Stomach (tissue), 9 donors: ENCODE results near the gene ZNF709. TPM values are rescaled to one million over a fixed set of nuclear protein-coding genes. Genes with fewer than 3 reads are reported as not detected.
"Not testable (repeated sequence)": the region's sequence is repeated elsewhere in the genome, so short reads cannot be mapped to it uniquely, and the experiment has no call there.

ENCODE experiments used
- DNase-seq, 2 donors: peaks; one replicate each; pipeline versions ENCODE4 v3.0.0 to v3.0.0-alpha.2; 2013 to 2019
- H3K27ac ChIP-seq, 5 donors: fragments of 200-600 bp in 4 of 5; sonication (generic) in 4 of 5; one replicate each; pipeline ENCODE4 v1.5.1; 2013 to 2019; ENCODE audit warnings: mild to moderate bottlenecking in 1 of 5, moderate library complexity in 1 of 5
- H3K27me3 ChIP-seq, 3 donors: fragments of 200-600 bp; sonication (generic); one replicate each; pipeline ENCODE4 v1.5.1; 2017 to 2019; ENCODE audit warnings: mixed run types in 1 of 3
- H3K36me3 ChIP-seq, 4 donors: fragments of 200-600 bp; sonication (generic); 1 replicate in 3 of 4; 2 replicates in 1 of 4; pipeline ENCODE4 v1.5.1; 2016 to 2019
- H3K4me1 ChIP-seq, 4 donors: fragments of 200-600 bp; sonication (generic); one replicate each; pipeline ENCODE4 v1.5.1; 2016 to 2019
- H3K4me3 ChIP-seq, 4 donors: fragments of 200-600 bp; sonication (generic) in 3 of 4; one replicate each; pipeline ENCODE4 v1.5.1; 2016 to 2019; ENCODE audit warnings: mild to moderate bottlenecking in 1 of 4
- H3K9me3 ChIP-seq, 4 donors: fragments of 200-600 bp; sonication (generic); one replicate each; pipeline ENCODE4 v1.5.1; 2016 to 2019
- EP300 ChIP-seq: sonication (generic); formaldehyde crosslinking; IDR thresholded peaks from one replicate; pipeline ENCODE4 v1.6.1; 2017; ENCODE audit warnings: antibody characterized with exemption
- POLR2A ChIP-seq, 4 donors: fragments of 450-650 bp; IDR thresholded peaks; one replicate each; pipeline ENCODE4 v1.6.1; 2016; ENCODE audit warnings: antibody characterized with exemption in 4 of 4, control low read depth in 2 of 4, mild to moderate bottlenecking in 1 of 4, moderate library complexity in 1 of 4
- POLR2AphosphoS5 ChIP-seq, 3 donors: sonication (generic); formaldehyde crosslinking; IDR thresholded peaks; one replicate each; pipeline ENCODE4 v1.6.1; 2016; ENCODE audit warnings: antibody characterized with exemption in 3 of 3
- WGBS, 5 donors: extraction: QIAGEN DNeasy Blood & Tissue Kit in 3 of 5; methylation state at CpG; one replicate each; pipeline versions ENCODE4 v1.1.5 to v1.1.7; 2013 to 2018; 5-methylcytosine and 5-hydroxymethylcytosine counted together
- intact Hi-C: fragments of 100-400 bp; cut with DNase I; formaldehyde crosslinking; loops from one replicate; pipeline ENCODE4 v1.15.1; 2023; ENCODE audit warnings: low total_unique reads
- polyA plus RNA-seq, 3 donors: library from polyadenylated mRNA; stranded (reverse); fragments of 200-250 nt; gene quantifications; one replicate each; pipeline ENCODE4 v1.2.3, GENCODE V29; 2013
- total RNA-seq, 5 donors: library from RNA; depleted of rRNA; stranded (reverse); fragments of >200 nt; gene quantifications; one replicate each; pipeline versions ENCODE4 v1.1.0 to v1.2.3, GENCODE V29; 2014 to 2016
- TF ChIP-seq, protein P1 (sequence below), 7 experiments: fragments of 450-650 bp in 4 of 7; fragments of 200-600 bp in 3 of 7; sonication (generic) in 3 of 7; IDR thresholded peaks; one replicate each; pipeline ENCODE4 v1.5.1; 2016 to 2019; ENCODE audit warnings: antibody characterized with exemption in 7 of 7, control low read depth in 2 of 7, mild to moderate bottlenecking in 1 of 7
- donor health status: healthy with polysubstance abuse.
- donor health status: Bipolar disorder and iron deficiency.
- donor health status: healthy.

The ZNF709 gene
- total and polyA plus RNA-seq, 8 donors, result 0.44 to 8.3 (median 0.63) TPM; not detected in 3

DNA sequence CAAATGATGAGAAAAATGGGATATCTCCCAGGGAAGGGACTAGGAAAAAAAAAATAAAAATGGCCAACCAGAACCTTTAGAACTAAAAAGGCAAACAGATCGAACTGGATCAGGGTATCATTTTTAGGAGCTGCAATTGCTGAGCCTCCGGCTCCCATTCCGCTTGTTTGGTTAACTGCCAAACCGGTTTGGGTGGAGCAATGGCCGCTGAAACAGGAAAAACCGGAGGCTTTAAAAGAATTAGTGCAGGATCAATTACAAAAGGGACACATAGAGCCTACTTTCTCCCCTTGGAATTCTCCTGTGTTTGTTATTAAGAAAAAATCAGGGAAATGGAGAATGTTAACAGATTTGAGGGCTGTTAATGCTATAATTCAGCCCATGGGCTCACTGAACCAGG is 31.1 kb downstream of the ZNF709 start:
- WGBS, 5 donors, result 24 to 41% (median 28%) methylated on average over 6 of the region's 6 CpGs
- Histone ChIP-seq H3K4me3 (no peak overlapping the region), H3K36me3 (peaks cover 0 to 21% (median 3%) of the 10 kb centered on the region in 4 donors), H3K27me3 (no peaks in the 10 kb centered on the region), H3K4me1 (no peaks in the 10 kb centered on the region), H3K9me3 (peaks cover 4 to 46% (median 24%) of the 10 kb centered on the region in 4 donors), H3K27ac (no peak overlapping the region)
- intact Hi-C loops, result no loop called here
- TF ChIP-seq, protein P1, sequence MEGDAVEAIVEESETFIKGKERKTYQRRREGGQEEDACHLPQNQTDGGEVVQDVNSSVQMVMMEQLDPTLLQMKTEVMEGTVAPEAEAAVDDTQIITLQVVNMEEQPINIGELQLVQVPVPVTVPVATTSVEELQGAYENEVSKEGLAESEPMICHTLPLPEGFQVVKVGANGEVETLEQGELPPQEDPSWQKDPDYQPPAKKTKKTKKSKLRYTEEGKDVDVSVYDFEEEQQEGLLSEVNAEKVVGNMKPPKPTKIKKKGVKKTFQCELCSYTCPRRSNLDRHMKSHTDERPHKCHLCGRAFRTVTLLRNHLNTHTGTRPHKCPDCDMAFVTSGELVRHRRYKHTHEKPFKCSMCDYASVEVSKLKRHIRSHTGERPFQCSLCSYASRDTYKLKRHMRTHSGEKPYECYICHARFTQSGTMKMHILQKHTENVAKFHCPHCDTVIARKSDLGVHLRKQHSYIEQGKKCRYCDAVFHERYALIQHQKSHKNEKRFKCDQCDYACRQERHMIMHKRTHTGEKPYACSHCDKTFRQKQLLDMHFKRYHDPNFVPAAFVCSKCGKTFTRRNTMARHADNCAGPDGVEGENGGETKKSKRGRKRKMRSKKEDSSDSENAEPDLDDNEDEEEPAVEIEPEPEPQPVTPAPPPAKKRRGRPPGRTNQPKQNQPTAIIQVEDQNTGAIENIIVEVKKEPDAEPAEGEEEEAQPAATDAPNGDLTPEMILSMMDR (IDR thresholded peaks at IDR 0.05), result no peak
- TF ChIP-seq EP300, result no peak
- TF ChIP-seq POLR2AphosphoS5 (IDR thresholded peaks at IDR 0.05), result no peak
- no peak for TF ChIP-seq POLR2A (IDR thresholded peaks at IDR 0.05)
- peak in 1 of 2 donors; percentile 76 for DNase-seq

DNA sequence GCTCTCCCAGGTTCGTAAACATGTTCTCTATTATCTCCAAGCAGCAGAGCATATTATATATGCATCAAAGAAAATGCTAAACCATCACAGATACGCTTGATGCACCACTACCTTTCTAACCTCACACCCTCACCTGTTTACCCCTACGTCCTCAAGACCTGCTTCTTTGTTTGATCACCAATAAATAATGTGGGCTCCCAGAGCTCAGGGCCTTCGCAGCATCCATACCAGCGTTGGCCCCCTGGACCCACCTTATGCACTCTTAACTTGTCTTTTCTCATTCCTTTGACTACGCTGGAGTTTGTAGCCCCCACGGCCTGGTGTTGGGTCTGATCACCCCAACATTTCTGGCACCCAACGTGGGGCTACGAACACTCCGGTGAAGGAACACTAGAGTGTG is 33.8 kb downstream of the ZNF709 start:
- Histone ChIP-seq H3K4me3 (no peak overlapping the region), H3K36me3 (peaks cover 0 to 11% (median 0%) of the 10 kb centered on the region in 4 donors), H3K27me3 (no peaks in the 10 kb centered on the region), H3K4me1 (no peaks in the 10 kb centered on the region), H3K27ac (no peak overlapping the region), H3K9me3 (peaks cover 4 to 46% (median 21%) of the 10 kb centered on the region in 4 donors)
- 76 to 95% (median 84%) methylated on average over 10 of the region's 10 CpGs for WGBS, 5 donors
- DNase-seq, result no peak
- TF ChIP-seq POLR2AphosphoS5 (IDR thresholded peaks at IDR 0.05) (no peak), EP300 (no peak), POLR2A (IDR thresholded peaks at IDR 0.05) (no peak)
- TF ChIP-seq, protein P1 (IDR thresholded peaks at IDR 0.05), result no peak
- intact Hi-C loops, result no loop called here

DNA sequence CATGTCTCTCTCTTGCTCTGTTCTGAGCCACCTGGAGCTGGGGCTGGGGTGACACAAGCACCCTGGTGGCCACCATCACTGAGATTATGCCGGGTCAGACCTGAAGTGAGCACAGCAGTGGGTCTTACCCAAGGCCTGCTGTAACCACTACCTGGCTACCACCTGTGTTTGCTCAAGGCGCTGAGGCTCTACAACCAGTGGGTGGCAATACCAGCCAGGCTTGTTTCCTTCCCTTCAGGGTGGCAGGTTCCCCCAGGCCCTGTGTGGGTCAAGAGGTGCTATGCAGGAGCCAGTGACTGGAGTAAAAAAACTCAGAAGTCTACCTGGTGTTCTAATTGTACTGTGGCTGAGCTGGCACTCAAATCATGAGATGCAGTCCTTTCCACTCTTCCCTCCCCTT is 35.8 kb downstream of the ZNF709 start:
- Histone ChIP-seq H3K27ac (no peak overlapping the region), H3K27me3 (no peaks in the 10 kb centered on the region), H3K4me3 (no peak overlapping the region), H3K9me3 (peaks cover 4 to 54% (median 25%) of the 10 kb centered on the region in 4 donors), H3K36me3 (peaks cover 0 to 11% (median 0%) of the 10 kb centered on the region in 4 donors), H3K4me1 (no peaks in the 10 kb centered on the region)
- TF ChIP-seq, protein P1 (IDR thresholded peaks at IDR 0.05), result no peak
- TF ChIP-seq EP300 (no peak), POLR2A (IDR thresholded peaks at IDR 0.05) (no peak), POLR2AphosphoS5 (IDR thresholded peaks at IDR 0.05) (no peak)
- no peak for DNase-seq
- intact Hi-C loops, result no loop called here
- 36 to 100% (median 64%) methylated on average over 2 of the region's 2 CpGs for WGBS, 5 donors

DNA sequence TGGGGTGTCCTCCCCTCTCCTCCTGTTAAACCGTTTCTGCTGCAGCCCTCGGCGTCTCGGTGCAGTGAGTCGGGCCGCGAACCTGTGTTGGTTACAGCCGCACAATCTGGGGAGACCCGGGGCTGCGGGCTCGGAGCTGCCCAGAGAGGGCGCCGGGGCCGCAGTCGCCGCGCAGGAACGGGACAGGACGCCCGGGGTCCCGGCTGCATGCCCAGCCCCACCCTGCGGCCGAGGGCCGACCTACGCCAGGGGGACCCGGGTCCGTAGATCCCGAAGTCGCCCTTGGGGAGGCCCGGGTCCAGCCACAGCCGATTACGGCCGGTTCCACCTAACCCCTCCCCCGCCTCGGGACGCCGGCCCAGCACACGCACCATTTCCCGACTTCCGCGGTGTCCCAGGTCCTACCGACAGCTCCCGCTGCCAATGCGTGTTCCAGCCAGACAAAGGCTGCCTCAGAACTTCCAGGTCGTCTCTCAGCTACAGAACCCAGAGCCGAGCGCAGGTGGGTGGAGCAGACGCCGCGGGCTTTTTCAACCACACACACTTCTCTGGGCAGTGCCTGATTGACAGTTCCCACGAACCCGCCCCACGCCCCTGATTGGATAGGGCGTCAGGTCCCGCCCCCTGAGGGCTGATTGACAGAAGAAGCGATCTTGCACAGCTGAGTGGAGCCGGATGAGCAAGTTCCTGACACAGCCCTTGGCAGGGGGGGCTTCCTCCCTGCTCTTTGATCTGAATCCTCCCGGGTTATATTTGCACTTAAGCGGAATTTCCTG is 43.9 kb downstream of the ZNF709 start, which contains the start of gene ZNF443:
Gene ZNF443 (minus strand): TSS at position 481 of the 776 bp plus-strand sequence. CDS start 107 bp downstream, at position 374.
- H3K27me3 ChIP-seq, result no peaks in the 10 kb centered on the region
- peaks cover 0 to 16% (median 3%) of the 10 kb centered on the region in 4 donors for H3K9me3 ChIP-seq
- H3K4me3 ChIP-seq, result peak within 1 kb of the TSS; percentile 52 to 84 (median 72)
- WGBS, 5 donors, result 0 to 1% (median 0%) methylated on average over 26 to 59 of the region's 59 CpGs
- peak within 1 kb of the TSS; percentile 81 to 91 (median 90) for H3K27ac ChIP-seq
- H3K36me3 ChIP-seq, result no peaks in the 10 kb centered on the region
- DNase-seq, result peak; percentile 99 to 100
- H3K4me1 ChIP-seq, result peaks cover 0 to 15% (median 6%) of the 10 kb centered on the region in 4 donors
- TF ChIP-seq POLR2A (IDR thresholded peaks at IDR 0.05) (no peak), EP300 (no peak), POLR2AphosphoS5 (IDR thresholded peaks at IDR 0.05) (peak; percentile 40 to 87 (median 83))
- TF ChIP-seq, protein P1 (IDR thresholded peaks at IDR 0.05), result no peak
- intact Hi-C loops, result no loop called here

DNA sequence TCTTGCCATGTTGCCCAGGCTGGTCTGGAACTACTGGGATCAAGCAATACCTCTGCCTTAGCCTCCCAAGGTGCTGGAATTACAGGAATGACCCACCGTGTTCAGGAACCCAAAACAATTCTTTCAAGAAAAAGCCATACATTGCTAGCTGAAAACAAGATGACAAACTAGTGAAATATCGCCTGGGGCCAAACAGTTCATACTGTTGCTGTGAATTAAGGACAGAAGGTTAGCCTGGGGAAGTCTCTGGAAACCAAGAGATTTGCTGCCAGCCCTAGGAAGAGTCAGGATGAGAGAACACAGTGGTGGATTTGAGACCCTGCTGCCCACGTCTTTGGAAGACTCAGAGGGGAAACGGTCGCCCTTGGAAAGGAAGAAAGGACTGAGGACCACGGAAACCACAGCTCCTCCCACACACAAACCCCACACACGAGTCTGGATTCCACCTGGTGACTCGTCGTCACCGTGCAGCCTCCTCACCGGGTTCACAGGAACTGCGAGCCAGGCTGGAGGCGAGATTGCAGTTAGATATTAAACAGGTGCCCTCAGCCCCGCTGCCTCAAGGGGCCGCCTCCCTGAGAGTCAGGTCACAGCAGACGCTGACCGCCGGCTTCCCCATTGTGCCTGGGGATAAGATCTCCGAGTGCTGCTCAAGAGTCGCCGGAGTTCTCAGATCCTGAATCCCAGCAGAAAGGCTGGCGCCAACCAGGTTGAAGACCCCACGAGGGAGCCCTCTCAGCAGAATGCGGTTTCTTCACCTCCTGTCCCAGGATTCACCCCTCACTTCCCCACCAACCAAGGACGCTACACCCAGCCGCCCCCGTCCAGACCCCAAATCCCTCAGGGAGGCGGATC is 44.7 kb downstream of the ZNF709 start:
- H3K36me3 ChIP-seq, intact Hi-C loops, H3K27me3 ChIP-seq: not testable (repeated sequence)
- WGBS, 5 donors, result 1 to 4% (median 1%) methylated on average over 14 to 24 of the region's 28 CpGs
- H3K27ac ChIP-seq, result peak overlapping the region; percentile 81 to 91 (median 90)
- peak overlapping the region; percentile 52 to 84 (median 72) for H3K4me3 ChIP-seq
- peak; percentile 45 to 53 for DNase-seq
- peaks cover 0 to 11% (median 3%) of the 10 kb centered on the region in 4 donors for H3K9me3 ChIP-seq
- H3K4me1 ChIP-seq, result peaks cover 0 to 15% (median 6%) of the 10 kb centered on the region in 4 donors

DNA sequence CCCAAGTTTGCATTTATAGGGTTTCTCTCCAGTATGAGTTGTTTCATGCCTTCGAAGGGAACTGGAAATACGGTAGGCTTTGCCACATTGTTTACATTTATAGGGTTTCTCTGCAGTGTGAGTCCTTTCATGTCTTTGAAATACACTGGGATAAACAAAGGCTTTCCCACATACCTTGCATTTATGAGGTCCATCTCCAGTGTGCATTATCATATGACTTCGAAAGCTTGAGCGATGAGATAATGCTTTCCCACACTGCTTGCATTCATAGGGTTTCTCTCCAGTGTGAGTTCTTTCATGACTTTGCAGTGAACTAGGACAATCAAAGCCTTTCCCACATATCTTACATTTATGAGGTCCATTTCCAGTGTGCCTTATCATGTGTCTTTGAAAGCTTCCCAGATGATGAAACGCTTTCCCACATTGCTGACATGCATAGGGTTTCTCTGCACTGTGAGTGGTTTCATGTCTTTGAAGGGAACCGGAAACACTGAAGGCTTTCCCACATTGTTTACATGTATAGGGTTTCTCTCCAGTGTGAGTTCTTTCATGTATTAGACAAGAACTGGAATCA is 53.8 kb downstream of the ZNF709 start:
- Histone ChIP-seq H3K36me3 (peaks cover 11 to 37% (median 21%) of the 10 kb centered on the region in 4 donors), H3K9me3 (peaks cover 7 to 25% (median 12%) of the 10 kb centered on the region in 4 donors)
- 96 to 98% (median 98%) methylated on average over 6 of the region's 6 CpGs for WGBS, 5 donors
- H3K27me3 ChIP-seq, H3K27ac ChIP-seq, H3K4me1 ChIP-seq, DNase-seq, H3K4me3 ChIP-seq, intact Hi-C loops: not testable (repeated sequence)
